Activated CD4-positive, alpha-beta memory T cell treated with anti-CD3 and anti-CD28 coated beads, Interleukin-2, amount 10 ng/mL, durations not matched to agents 7 days and 5 days (primary cell): ENCODE measurements around the gene PVR. TPM values are rescaled to one million over a fixed set of nuclear protein-coding genes. Genes with fewer than 3 reads are reported as not detected.
"Not testable (repeated sequence)": the region's sequence is repeated elsewhere in the genome, so short reads cannot be mapped to it uniquely, and the experiment has no call there.

ENCODE experiments used
- CTCF ChIA-PET: fragments of 350-600 bp; sonication (Branson Sonifier 250); formaldehyde crosslinking; loops from one replicate; lab custom pipeline; 2021; ENCODE audit warnings: antibody characterized with exemption, inconsistent platforms; lab: Charles Lee
- POLR2A ChIA-PET: fragments of 350-600 bp; sonication (Branson Sonifier 250); formaldehyde crosslinking; loops from one replicate; lab custom pipeline; 2021; ENCODE audit warnings: antibody characterized with exemption; lab: Charles Lee
- DNase-seq: peaks from one replicate; pipeline ENCODE4 v3.0.0-alpha.2; 2020
- H3K27ac Mint-ChIP-seq: one replicate; pipeline ENCODE4 v1.8.0; 2021; ENCODE audit warnings: mild to moderate bottlenecking, mixed read lengths
- H3K27me3 Mint-ChIP-seq: one replicate; pipeline ENCODE4 v1.8.0; 2021; ENCODE audit warnings: mixed read lengths
- H3K36me3 Mint-ChIP-seq: one replicate; pipeline ENCODE4 v1.8.0; 2021; ENCODE audit warnings: low read depth, mixed read lengths
- H3K4me1 Mint-ChIP-seq: one replicate; pipeline ENCODE4 v1.8.0; 2021; ENCODE audit warnings: mixed read lengths
- H3K4me3 Mint-ChIP-seq: one replicate; pipeline ENCODE4 v1.8.0; 2021; ENCODE audit warnings: mild to moderate bottlenecking, mixed read lengths
- H3K9me3 Mint-ChIP-seq: one replicate; pipeline ENCODE4 v1.8.0; 2021; ENCODE audit warnings: mixed read lengths
- total RNA-seq, 2 experiments: library from RNA; stranded (reverse); gene quantifications; one replicate each; pipeline ENCODE4 v1.2.3, GENCODE V29; 2021

Gene PVR
- total RNA-seq, 2 experiments from 2014 or later: 1.7 to 2.1 TPM

- POLR2A ChIA-PET: no interaction called here
- CTCF ChIA-PET: interaction anchor here (1.2 kb wide), 1 partner anchor 14 kb away, joined by 3 read pairs; no protein-coding TSS in a partner anchor
Observed at GRCh38 chr19:44703336-44704078, 59.8 kb downstream of the PVR start.

GRCh38 chr19:44704982-44705381 lies 61.3 kb downstream of the PVR start:
- Mint-ChIP-seq H3K27me3 (peaks cover 3% of the 10 kb centered on the region), H3K27ac (no peak overlapping the region), H3K4me1 (no peaks in the 10 kb centered on the region), H3K36me3 (no peaks in the 10 kb centered on the region), H3K4me3 (no peak overlapping the region), H3K9me3 (no peaks in the 10 kb centered on the region)
- CTCF ChIA-PET: no interaction called here
- no peak for DNase-seq
- POLR2A ChIA-PET: no interaction called here

More at GRCh38 chr19:44703336-44704078, 59.8 kb downstream of the PVR start:
- Mint-ChIP-seq H3K4me1 (no peaks in the 10 kb centered on the region), H3K4me3 (no peak overlapping the region), H3K36me3 (no peaks in the 10 kb centered on the region), H3K9me3 (no peaks in the 10 kb centered on the region), H3K27me3 (peaks cover 2% of the 10 kb centered on the region), H3K27ac (no peak overlapping the region)
- no peak for DNase-seq

- H3K36me3 Mint-ChIP-seq: no peaks in the 10 kb centered on the region
- H3K27me3 Mint-ChIP-seq: peaks cover 3% of the 10 kb centered on the region
- CTCF ChIA-PET: interaction anchor here (1.3 kb wide), 1 partner anchor 19 kb away, joined by 3 read pairs; no protein-coding TSS in a partner anchor
- H3K9me3 Mint-ChIP-seq: no peaks in the 10 kb centered on the region
- H3K27ac Mint-ChIP-seq: no peak overlapping the region
- no peak overlapping the region for H3K4me3 Mint-ChIP-seq
- POLR2A ChIA-PET: no interaction called here
- H3K4me1 Mint-ChIP-seq: peaks cover 1% of the 10 kb centered on the region
- DNase-seq: no peak
Observed at GRCh38 chr19:44705502-44706010, 61.8 kb downstream of the PVR start.

GRCh38 chr19:44706506-44707236 lies 63.0 kb downstream of the PVR start:
- Mint-ChIP-seq H3K27me3 (peaks cover 3% of the 10 kb centered on the region), H3K27ac (no peak overlapping the region), H3K4me3 (no peak overlapping the region), H3K4me1 (peaks cover 4% of the 10 kb centered on the region), H3K36me3 (no peaks in the 10 kb centered on the region), H3K9me3 (no peaks in the 10 kb centered on the region)
- ChIA-PET CTCF (interaction anchor here (1.3 kb wide), 1 partner anchor 17 kb away, joined by 3 read pairs; no protein-coding TSS in a partner anchor), POLR2A (no interaction called here)
- no peak for DNase-seq

GRCh38 chr19:44707794-44708193 lies 64.1 kb downstream of the PVR start:
- Mint-ChIP-seq H3K27ac (no peak overlapping the region), H3K4me3 (no peak overlapping the region), H3K27me3 (peaks cover 3% of the 10 kb centered on the region), H3K9me3 (no peaks in the 10 kb centered on the region), H3K4me1 (peaks cover 4% of the 10 kb centered on the region), H3K36me3 (no peaks in the 10 kb centered on the region)
- POLR2A ChIA-PET: no interaction called here
- CTCF ChIA-PET: no interaction called here
- DNase-seq: no peak

- H3K4me1 Mint-ChIP-seq: peaks cover 4% of the 10 kb centered on the region
- no peak overlapping the region for H3K27ac Mint-ChIP-seq
- H3K9me3 Mint-ChIP-seq: no peaks in the 10 kb centered on the region
- H3K4me3 Mint-ChIP-seq: no peak overlapping the region
- CTCF ChIA-PET: no interaction called here
- POLR2A ChIA-PET: no interaction called here
- no peaks in the 10 kb centered on the region for H3K36me3 Mint-ChIP-seq
- H3K27me3 Mint-ChIP-seq: peaks cover 3% of the 10 kb centered on the region
- DNase-seq: no peak
Observed at GRCh38 chr19:44708940-44709339, 65.2 kb downstream of the PVR start.

GRCh38 chr19:44709434-44710266 lies 65.9 kb downstream of the PVR start:
- H3K4me1 Mint-ChIP-seq, POLR2A ChIA-PET, H3K27me3 Mint-ChIP-seq, H3K4me3 Mint-ChIP-seq, H3K36me3 Mint-ChIP-seq, H3K9me3 Mint-ChIP-seq, H3K27ac Mint-ChIP-seq, DNase-seq: not testable (repeated sequence)
- CTCF ChIA-PET: interaction anchor here (3.4 kb wide), 1 partner anchor 14 kb away, joined by 13 read pairs; no protein-coding TSS in a partner anchor

GRCh38 chr19:44710483-44710882 lies 66.8 kb downstream of the PVR start:
- POLR2A ChIA-PET: no interaction called here
- CTCF ChIA-PET: interaction anchor here (3.4 kb wide), 1 partner anchor 13 kb away, joined by 13 read pairs; no protein-coding TSS in a partner anchor
- no peak overlapping the region for H3K27ac Mint-ChIP-seq

GRCh38 chr19:44712864-44713515 lies 69.3 kb downstream of the PVR start:
- H3K27me3 Mint-ChIP-seq: peaks cover 2% of the 10 kb centered on the region

More at GRCh38 chr19:44710483-44710882, 66.8 kb downstream of the PVR start:
- Mint-ChIP-seq H3K27me3 (peaks cover 2% of the 10 kb centered on the region), H3K4me3 (no peak overlapping the region), H3K4me1 (peaks cover 4% of the 10 kb centered on the region), H3K9me3 (peaks cover 12% of the 10 kb centered on the region), H3K36me3 (peaks cover 8% of the 10 kb centered on the region)
- DNase-seq: no peak

More at GRCh38 chr19:44712864-44713515, 69.3 kb downstream of the PVR start:
- no peak overlapping the region for H3K27ac Mint-ChIP-seq
- peaks cover 11% of the 10 kb centered on the region for H3K36me3 Mint-ChIP-seq
- peaks cover 15% of the 10 kb centered on the region for H3K9me3 Mint-ChIP-seq
- H3K4me3 Mint-ChIP-seq: no peak overlapping the region
- DNase-seq: no peak
- peaks cover 4% of the 10 kb centered on the region for H3K4me1 Mint-ChIP-seq
- POLR2A ChIA-PET: no interaction called here
- CTCF ChIA-PET: interaction anchor here (0.8 to 3.4 kb wide), 5 partner anchors 11 to 142 kb away, joined by 3 to 13 read pairs (median 3); no protein-coding TSS in a partner anchor

Other genes starting within 250 kb of the PVR start
- under 1 TPM; 0.48 to 0.60 TPM for gene ZNF285, start 242.3 kb upstream of the PVR start, total RNA-seq
- gene ZNF229, start 195.4 kb upstream of the PVR start, total RNA-seq: under 1 TPM; 0.05 to 0.55 TPM
- gene ZNF180, start 143.4 kb upstream of the PVR start, total RNA-seq: 10 to 100 TPM in 1 of 2 experiments, 1 to 10 TPM in 1; 9.7 to 11.0 TPM
- gene CEACAM20, start 114.2 kb upstream of the PVR start, total RNA-seq: not detected
- not detected for gene IGSF23, start 30.3 kb upstream of the PVR start, total RNA-seq
- gene CEACAM19, start 27.6 kb downstream of the PVR start, total RNA-seq: under 1 TPM in 1 of 2 experiments, not detected in 1; 0.30 TPM
- gene CEACAM16, start 55.2 kb downstream of the PVR start, total RNA-seq: not detected
- gene BCL3, start 104.8 kb downstream of the PVR start, total RNA-seq: 10 to 100 TPM; 63.4 to 66.6 TPM
- gene CBLC, start 134.0 kb downstream of the PVR start, total RNA-seq: not detected
- gene BCAM, start 165.2 kb downstream of the PVR start, total RNA-seq: not detected
- gene NECTIN2, start 202.4 kb downstream of the PVR start, total RNA-seq: under 1 TPM; 0.25 to 0.38 TPM
- gene TOMM40, start 247.3 kb downstream of the PVR start, total RNA-seq: 10 to 100 TPM; 46.6 to 47.4 TPM